ENCODE results near the gene GLI1.
A peak's percentile ranks its signal among the peaks of the same experiment; 100 is the strongest.
"Not testable (repeated sequence)": the region's sequence is repeated elsewhere in the genome, so short reads cannot be mapped to it uniquely, and the experiment has no call there.

Gene GLI1

GRCh38 chr12:57476993-57477709, 17.6 kb downstream of the GLI1 start:
- DNase-seq, result peak; percentile 27

GRCh38 chr12:57477710-57478681, 18.4 kb downstream of the GLI1 start:
- peak; percentile 71 for DNase-seq

GRCh38 chr12:57479043-57479375, 19.4 kb downstream of the GLI1 start:
- DNase-seq, result no peak

- peak; percentile 71 for DNase-seq
These were observed 20.0 kb downstream of the GLI1 start, which contains the start of gene ARHGAP9 for GRCh38 chr12:57479376-57480115. TSS of gene ARHGAP9 (minus strand) at chr12:57479866. CDS start at chr12:57479406, 460 bp downstream.

GRCh38 chr12:57481671-57482070, 22.1 kb downstream of the GLI1 start:
- no peak for DNase-seq

GRCh38 chr12:57483466-57483865, 23.9 kb downstream of the GLI1 start:
- no peak for DNase-seq

GRCh38 chr12:57485695-57486094, 26.1 kb downstream of the GLI1 start:
- DNase-seq, result no peak

GRCh38 chr12:57487055-57487596, 27.5 kb downstream of the GLI1 start:
- DNase-seq, result no peak

GRCh38 chr12:57487597-57488401, 28.2 kb downstream of the GLI1 start, which contains the start of gene MARS1:
TSS of gene MARS1 (plus strand) at chr12:57488068. CDS start at chr12:57488091, 23 bp downstream.
- peak; percentile 93 for DNase-seq

- no peak for DNase-seq
These were observed 29.0 kb downstream of the GLI1 start for GRCh38 chr12:57488402-57489156.

GRCh38 chr12:57489157-57489641, 29.6 kb downstream of the GLI1 start:
- DNase-seq, result no peak

GRCh38 chr12:57490126-57490525, 30.5 kb downstream of the GLI1 start:
- no peak for DNase-seq

- no peak for DNase-seq
These were observed 32.1 kb downstream of the GLI1 start for GRCh38 chr12:57491393-57492280.

GRCh38 chr12:57495051-57495701, 35.6 kb downstream of the GLI1 start:
- not testable (repeated sequence) for DNase-seq

- no peak for DNase-seq
These were observed 37.2 kb downstream of the GLI1 start for GRCh38 chr12:57496822-57497221.

GRCh38 chr12:57497223-57498131, 37.9 kb downstream of the GLI1 start:
- no peak for DNase-seq

GRCh38 chr12:57498132-57498502, 38.5 kb downstream of the GLI1 start:
- no peak for DNase-seq

- DNase-seq, result no peak
These were observed 39.0 kb downstream of the GLI1 start for GRCh38 chr12:57498571-57498970.
